ENCODE measurements around the gene REXO5.
A peak's percentile ranks its signal among the peaks of the same experiment; 100 is the strongest.

The REXO5 gene

GRCh38 chr16:20867585-20867984, 61.3 kb downstream of the REXO5 start:
- H3K4me1 ChIP-seq (ENCODE audit: insufficient read depth, poor library complexity, severe bottlenecking): peaks cover 48% of the 10 kb centered on the region
- no peaks in the 10 kb centered on the region for H3K9me3 ChIP-seq (ENCODE audit: severe bottlenecking)
- DNase-seq (ENCODE audit: low spot score): no peak
- TF ChIP-seq, protein P1, sequence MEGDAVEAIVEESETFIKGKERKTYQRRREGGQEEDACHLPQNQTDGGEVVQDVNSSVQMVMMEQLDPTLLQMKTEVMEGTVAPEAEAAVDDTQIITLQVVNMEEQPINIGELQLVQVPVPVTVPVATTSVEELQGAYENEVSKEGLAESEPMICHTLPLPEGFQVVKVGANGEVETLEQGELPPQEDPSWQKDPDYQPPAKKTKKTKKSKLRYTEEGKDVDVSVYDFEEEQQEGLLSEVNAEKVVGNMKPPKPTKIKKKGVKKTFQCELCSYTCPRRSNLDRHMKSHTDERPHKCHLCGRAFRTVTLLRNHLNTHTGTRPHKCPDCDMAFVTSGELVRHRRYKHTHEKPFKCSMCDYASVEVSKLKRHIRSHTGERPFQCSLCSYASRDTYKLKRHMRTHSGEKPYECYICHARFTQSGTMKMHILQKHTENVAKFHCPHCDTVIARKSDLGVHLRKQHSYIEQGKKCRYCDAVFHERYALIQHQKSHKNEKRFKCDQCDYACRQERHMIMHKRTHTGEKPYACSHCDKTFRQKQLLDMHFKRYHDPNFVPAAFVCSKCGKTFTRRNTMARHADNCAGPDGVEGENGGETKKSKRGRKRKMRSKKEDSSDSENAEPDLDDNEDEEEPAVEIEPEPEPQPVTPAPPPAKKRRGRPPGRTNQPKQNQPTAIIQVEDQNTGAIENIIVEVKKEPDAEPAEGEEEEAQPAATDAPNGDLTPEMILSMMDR (IDR thresholded peaks at IDR 0.05; ENCODE audit: poor library complexity, severe bottlenecking): no peak
- no peaks in the 10 kb centered on the region for H3K27me3 ChIP-seq (ENCODE audit: insufficient read depth, poor library complexity, severe bottlenecking)
- H3K4me3 ChIP-seq (ENCODE audit: severe bottlenecking): no peak overlapping the region
- peaks cover 4% of the 10 kb centered on the region; the same call in 1 of the 2 replicates for H3K36me3 ChIP-seq (ENCODE audit: low read depth)
- ATAC-seq (ENCODE audit: low read depth): no peak
- H3K27ac ChIP-seq (ENCODE audit: poor library complexity, severe bottlenecking): peak overlapping the region; percentile 96

DNA sequence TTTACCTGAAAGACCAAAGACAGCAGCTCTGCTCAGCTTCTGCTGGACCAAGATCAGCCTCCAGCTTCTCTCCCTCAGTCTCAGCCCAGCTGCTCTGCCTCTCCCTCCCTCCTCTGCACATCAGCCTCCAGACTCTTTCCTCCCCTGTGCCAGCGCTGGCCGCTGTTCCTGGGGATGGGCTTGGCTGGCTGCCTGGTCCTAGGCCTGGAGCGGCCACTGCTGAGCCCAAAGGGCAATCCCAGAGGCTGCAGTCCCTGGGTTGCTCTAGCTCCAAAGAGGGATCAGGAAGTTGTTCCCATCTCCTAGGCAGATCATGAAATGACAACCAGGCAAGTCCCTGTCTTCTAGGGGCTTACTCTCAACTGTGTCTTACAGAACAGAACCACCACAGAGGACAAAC, 62.6 kb downstream of the REXO5 start:
- Histone ChIP-seq H3K27me3 (ENCODE audit: insufficient read depth, poor library complexity, severe bottlenecking) (no peaks in the 10 kb centered on the region), H3K4me1 (ENCODE audit: insufficient read depth, poor library complexity, severe bottlenecking) (peaks cover 52% of the 10 kb centered on the region), H3K9me3 (ENCODE audit: severe bottlenecking) (no peaks in the 10 kb centered on the region), H3K4me3 (ENCODE audit: severe bottlenecking) (no peak overlapping the region), H3K36me3 (ENCODE audit: low read depth) (no peaks in the 10 kb centered on the region), H3K27ac (ENCODE audit: poor library complexity, severe bottlenecking) (peak overlapping the region; percentile 96)
- DNase-seq (ENCODE audit: low spot score): no peak
- TF ChIP-seq, protein P1 (IDR thresholded peaks at IDR 0.05; ENCODE audit: poor library complexity, severe bottlenecking): no peak
- peak; percentile 45 for ATAC-seq (ENCODE audit: low read depth)

DNA sequence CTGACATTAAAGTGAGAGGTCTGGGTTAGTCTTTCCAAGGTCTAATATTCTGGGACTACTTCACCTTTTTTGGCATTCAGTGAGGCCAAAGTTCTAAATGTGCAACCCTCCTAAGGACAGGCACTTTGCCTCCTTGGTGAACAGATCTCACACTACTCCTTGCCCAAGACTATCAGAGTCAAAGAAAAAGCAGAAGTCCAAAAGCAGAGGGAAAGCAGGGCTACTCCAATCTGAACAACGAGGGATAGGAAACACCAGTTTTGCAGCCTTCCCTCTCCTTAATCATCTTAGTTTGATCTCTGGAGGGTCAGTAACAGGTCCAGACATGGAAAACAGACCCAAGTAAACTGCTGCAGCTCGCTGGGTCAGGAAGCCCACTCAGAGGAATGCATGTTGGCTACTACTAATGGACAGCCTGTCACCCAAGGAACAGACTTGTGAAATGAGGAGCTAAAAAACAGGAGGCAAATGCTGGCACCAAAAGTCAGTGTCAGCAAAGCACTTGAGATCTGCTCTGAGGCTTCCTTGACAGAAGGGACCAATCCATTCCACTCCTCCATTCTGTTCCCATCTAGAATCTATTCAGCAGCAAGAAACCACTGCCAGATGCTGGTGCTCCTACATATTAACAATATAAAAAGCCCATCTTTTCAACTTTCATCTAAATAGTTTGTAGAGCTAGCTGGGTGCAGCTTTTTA, 63.9 kb downstream of the REXO5 start:
- DNase-seq (ENCODE audit: low spot score): no peak
- ATAC-seq (ENCODE audit: low read depth): no peak

GRCh38 chr16:20871258-20871657, 64.9 kb downstream of the REXO5 start:
- Histone ChIP-seq H3K27me3 (ENCODE audit: insufficient read depth, poor library complexity, severe bottlenecking) (no peaks in the 10 kb centered on the region), H3K4me3 (ENCODE audit: severe bottlenecking) (no peak overlapping the region), H3K4me1 (ENCODE audit: insufficient read depth, poor library complexity, severe bottlenecking) (peaks cover 55% of the 10 kb centered on the region), H3K36me3 (ENCODE audit: low read depth) (no peaks in the 10 kb centered on the region), H3K27ac (ENCODE audit: poor library complexity, severe bottlenecking) (no peak overlapping the region), H3K9me3 (ENCODE audit: severe bottlenecking) (no peaks in the 10 kb centered on the region)
- ATAC-seq (ENCODE audit: low read depth) (no peak), DNase-seq (ENCODE audit: low spot score) (no peak)
- TF ChIP-seq, protein P1 (IDR thresholded peaks at IDR 0.05; ENCODE audit: poor library complexity, severe bottlenecking): no peak

More for the DNA sequence above, 63.9 kb downstream of the REXO5 start:
- Histone ChIP-seq H3K4me3 (ENCODE audit: severe bottlenecking) (no peak overlapping the region), H3K4me1 (ENCODE audit: insufficient read depth, poor library complexity, severe bottlenecking) (peaks cover 61% of the 10 kb centered on the region), H3K27ac (ENCODE audit: poor library complexity, severe bottlenecking) (peak overlapping the region; percentile 96), H3K27me3 (ENCODE audit: insufficient read depth, poor library complexity, severe bottlenecking) (no peaks in the 10 kb centered on the region), H3K9me3 (ENCODE audit: severe bottlenecking) (no peaks in the 10 kb centered on the region), H3K36me3 (ENCODE audit: low read depth) (no peaks in the 10 kb centered on the region)
- TF ChIP-seq, protein P1 (IDR thresholded peaks at IDR 0.05; ENCODE audit: poor library complexity, severe bottlenecking): no peak
